Measurements from ENCODE around the gene CARD9. TPM values are rescaled to one million over a fixed set of nuclear protein-coding genes. Genes with fewer than 3 reads are reported as not detected.

Gene CARD9
- total and polyA plus RNA-seq, 2 of the 4 experiments (the other 2 are of a cell fraction) = 0.36 to 1.9 TPM

DNA sequence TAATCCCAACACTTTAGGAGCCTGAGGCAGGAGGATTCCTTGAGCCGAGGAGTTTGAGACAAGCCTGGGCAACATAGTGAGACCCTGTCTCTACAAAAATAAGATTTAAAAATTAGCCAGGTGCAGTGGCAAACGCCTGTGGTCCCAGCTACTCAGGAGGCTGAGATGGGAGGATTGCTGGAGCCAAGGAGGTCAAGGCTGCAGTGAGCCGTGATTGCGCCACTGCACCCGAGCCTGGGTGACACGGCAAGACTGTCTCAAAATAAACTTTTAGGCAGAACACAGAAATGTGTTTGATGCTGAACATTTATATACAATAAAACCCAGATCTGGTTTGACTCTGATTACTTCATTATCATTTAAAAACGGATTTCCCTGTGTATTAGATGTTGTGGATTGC lies 32.0 kb upstream of the CARD9 start:
- DNase-seq (no peak), ATAC-seq (ENCODE audit: low read depth) (no peak)
- Histone ChIP-seq H3K14ac (replicated peaks; ENCODE audit: low read depth, low read length) (no peak overlapping the region), H2BK120ac (ENCODE audit: low read depth, low read length) (no peak overlapping the region), H4K20me1 (ENCODE audit: insufficient read depth, low read length) (peaks cover 9% of the 10 kb centered on the region), H2AK5ac (ENCODE audit: low read depth, low read length) (no peak overlapping the region), H3K9me3 (ENCODE audit: control insufficient read depth, insufficient read depth, low read length) (no peaks in the 10 kb centered on the region), H3K4me1 (ENCODE audit: control insufficient read depth, insufficient read depth, low read length) (peaks cover 4% of the 10 kb centered on the region), H3K56ac (ENCODE audit: extremely low read depth, insufficient read depth, low read length) (no peak overlapping the region), H3K36me3 (ENCODE audit: control insufficient read depth, insufficient read depth, low read length) (peaks cover 40% of the 10 kb centered on the region), H3K4me2 (ENCODE audit: low read depth, low read length) (no peak overlapping the region), H3K9me1 (ENCODE audit: insufficient read depth, low read length) (0 out of 2 replicates have a peak, but pooled peaks cover 5% of the 10 kb centered on the region), H2AFZ (replicated peaks; ENCODE audit: low read length, poor library complexity) (no peak overlapping the region), H3K23ac (ENCODE audit: low read depth, low read length) (no peak overlapping the region), H3K18ac (ENCODE audit: low read depth, low read length) (no peak overlapping the region), H2AK9ac (replicated peaks; ENCODE audit: low read depth, low read length, poor library complexity) (no peak overlapping the region), H3K4me3 (ENCODE audit: insufficient read depth, low read depth, low read length) (no peak overlapping the region), H4K8ac (ENCODE audit: low read depth in 2 of 2, low read length in 2 of 2) (no peak overlapping the region), H3K79me1 (ENCODE audit: low read depth in 1 of 2, low read length in 2 of 2) (peaks cover 9 to 31% of the 10 kb centered on the region in 2 experiments), H2BK20ac (ENCODE audit: low read depth, low read length) (no peak overlapping the region), H2BK5ac (ENCODE audit: low read depth, low read length, poor library complexity, severe bottlenecking) (no peak overlapping the region), H2BK15ac (ENCODE audit: low read depth, low read length) (no peak overlapping the region), H3K27me3 (ENCODE audit: control insufficient read depth, insufficient read depth, low read length) (no peaks in the 10 kb centered on the region), H4K5ac (ENCODE audit: low read depth, low read length) (no peak overlapping the region), H4K91ac (ENCODE audit: insufficient read depth, low read depth, low read length) (no peak overlapping the region), H3K9ac (ENCODE audit: low read depth, low read length) (no peak overlapping the region), H3K4ac (ENCODE audit: low read depth, low read length) (no peak overlapping the region), H3K27ac (ENCODE audit: insufficient read depth, low read length) (no peak overlapping the region)
- intact Hi-C loops (cut with micrococcal nuclease) = no loop called here
- no peak for TF ChIP-seq MXI1 (IDR thresholded peaks at IDR 0.05; ENCODE audit: borderline replicate concordance, low read depth, low read length)
- no peak for TF ChIP-seq MAZ (IDR thresholded peaks at IDR 0.05; ENCODE audit: borderline replicate concordance, low read depth, low read length)
- no peak for TF ChIP-seq SMC3 (IDR thresholded peaks at IDR 0.05; ENCODE audit: low read depth, low read length)
- TF ChIP-seq FOS (IDR thresholded peaks at IDR 0.05; ENCODE audit: low read depth, low read length) = no peak
- no peak for TF ChIP-seq RCOR1 (IDR thresholded peaks at IDR 0.05; ENCODE audit: insufficient replicate concordance, low read length)
- TF ChIP-seq MAFK (IDR thresholded peaks at IDR 0.05; ENCODE audit: low read depth, low read length) = no peak
- no peak for TF ChIP-seq CEBPB (IDR thresholded peaks at IDR 0.05; ENCODE audit: low read depth, low read length)
- TF ChIP-seq POLR2A (IDR thresholded peaks at IDR 0.05; ENCODE audit: low read depth, low read length) = no peak
- no peak for TF ChIP-seq NFE2L2 (IDR thresholded peaks at IDR 0.05; ENCODE audit: low read depth, low read length)
- no peak for TF ChIP-seq CTCF (conservative IDR thresholded peaks at IDR 0.05; ENCODE audit: low read depth, low read length)
- TF ChIP-seq BHLHE40 (IDR thresholded peaks at IDR 0.05; ENCODE audit: low read depth, low read length) = no peak
- TF ChIP-seq, protein P1, sequence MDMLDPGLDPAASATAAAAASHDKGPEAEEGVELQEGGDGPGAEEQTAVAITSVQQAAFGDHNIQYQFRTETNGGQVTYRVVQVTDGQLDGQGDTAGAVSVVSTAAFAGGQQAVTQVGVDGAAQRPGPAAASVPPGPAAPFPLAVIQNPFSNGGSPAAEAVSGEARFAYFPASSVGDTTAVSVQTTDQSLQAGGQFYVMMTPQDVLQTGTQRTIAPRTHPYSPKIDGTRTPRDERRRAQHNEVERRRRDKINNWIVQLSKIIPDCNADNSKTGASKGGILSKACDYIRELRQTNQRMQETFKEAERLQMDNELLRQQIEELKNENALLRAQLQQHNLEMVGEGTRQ (IDR thresholded peaks at IDR 0.05; ENCODE audit: low read depth, low read length) = no peak
- no peak for TF ChIP-seq ELK1 (IDR thresholded peaks at IDR 0.05; ENCODE audit: borderline replicate concordance, low read depth, low read length)
- no peak for TF ChIP-seq RAD21 (IDR thresholded peaks at IDR 0.05; ENCODE audit: low read length)
- no peak for TF ChIP-seq RFX5 (IDR thresholded peaks at IDR 0.05; ENCODE audit: low read depth, low read length)
- BruUV-seq (replicated peaks) = no TSS peak
- ChIA-PET POLR2A (ENCODE audit: unreplicated experiment) (no interaction called here), CTCF (no interaction called here)
- no CpG with 5 or more reads among the region's 7 CpGs for WGBS, 2 experiments (ENCODE audit: extremely low coverage in 2 of 2, insufficient read length in 1 of 2)
- dilution Hi-C loops (cut with HindIII; ENCODE audit: low sequenced_read_pairs, unreplicated experiment) = no loop called here
- in situ Hi-C loops (cut with MboI; ENCODE audit: low sequenced_read_pairs) = no loop called here

Data from IMR-90 (cell line).